Astrocyte (in vitro differentiated cells and primary cell): ENCODE results near the gene TOM1L2. TPM values are rescaled to one million over a fixed set of nuclear protein-coding genes. Genes with fewer than 3 reads are reported as not detected.

Experiments used
- DNase-seq: peaks from one replicate; pipeline ENCODE4 v3.0.0-alpha.2; 2010; ENCODE audit warnings: low read depth
- FAIRE-seq: peaks from 2 replicates; lab custom pipeline; 2011; peaks lifted over from hg19 to GRCh38; lab: Jason Lieb, UNC
- H2AFZ ChIP-seq: 2 replicates; pipeline ENCODE4 v1.6.0; 2012; ENCODE audit warnings: low read depth, low read length, inconsistent platforms
- H3K27ac ChIP-seq: 2 replicates; pipeline ENCODE4 v1.5.1; 2011; ENCODE audit warnings: low read depth, low read length, inconsistent platforms
- H3K27me3 ChIP-seq: 2 replicates; pipeline ENCODE4 v1.6.0; 2011; ENCODE audit warnings: low read length, inconsistent platforms; ENCODE audit not compliant: insufficient read depth
- H3K36me3 ChIP-seq: 2 replicates; pipeline ENCODE4 v1.5.1; 2011; ENCODE audit warnings: low read length, inconsistent platforms; ENCODE audit not compliant: insufficient read depth
- H3K4me1 ChIP-seq: 2 replicates; pipeline ENCODE4 v1.5.1; 2011; ENCODE audit warnings: low read length, inconsistent platforms; ENCODE audit not compliant: insufficient read depth
- H3K4me2 ChIP-seq: 2 replicates; pipeline ENCODE4 v1.6.0; 2012; ENCODE audit warnings: low read length, inconsistent platforms
- H3K4me3 ChIP-seq: 2 replicates; pipeline ENCODE4 v1.5.1; 2011; ENCODE audit warnings: low read depth, mild to moderate bottlenecking, low read length, inconsistent platforms; ENCODE audit not compliant: insufficient read depth
- H3K79me2 ChIP-seq: 2 replicates; pipeline ENCODE4 v1.6.0; 2012; ENCODE audit warnings: mild to moderate bottlenecking, low read length, inconsistent platforms; ENCODE audit not compliant: insufficient read depth
- H3K9ac ChIP-seq: 2 replicates; pipeline ENCODE4 v1.6.0; 2012; ENCODE audit warnings: mild to moderate bottlenecking, low read length, inconsistent platforms
- H3K9me3 ChIP-seq: 2 replicates; pipeline ENCODE4 v1.5.1; 2012; ENCODE audit warnings: low read depth, mild to moderate bottlenecking, low read length, inconsistent platforms; ENCODE audit not compliant: insufficient read depth
- H4K20me1 ChIP-seq: 2 replicates; pipeline ENCODE4 v1.6.0; 2012; ENCODE audit warnings: low read length, inconsistent platforms; ENCODE audit not compliant: insufficient read depth
- H3K27ac Mint-ChIP-seq: one replicate; pipeline ENCODE4 v1.8.0; 2021; ENCODE audit warnings: mild to moderate bottlenecking, mixed read lengths; ENCODE audit not compliant: unreplicated experiment
- H3K27me3 Mint-ChIP-seq: one replicate; pipeline ENCODE4 v1.8.0; 2021; ENCODE audit warnings: low read depth, mixed read lengths; ENCODE audit not compliant: unreplicated experiment
- H3K36me3 Mint-ChIP-seq: one replicate; pipeline ENCODE4 v1.8.0; 2021; ENCODE audit warnings: low read depth, mixed read lengths; ENCODE audit not compliant: unreplicated experiment
- H3K4me1 Mint-ChIP-seq: one replicate; pipeline ENCODE4 v1.8.0; 2021; ENCODE audit warnings: low read depth, mixed read lengths; ENCODE audit not compliant: unreplicated experiment
- H3K4me3 Mint-ChIP-seq: one replicate; pipeline ENCODE4 v1.8.0; 2021; ENCODE audit warnings: mild to moderate bottlenecking, moderate library complexity, mixed read lengths; ENCODE audit not compliant: unreplicated experiment
- H3K9me3 Mint-ChIP-seq: one replicate; pipeline ENCODE4 v1.8.0; 2021; ENCODE audit warnings: mild to moderate bottlenecking, mixed read lengths; ENCODE audit not compliant: unreplicated experiment
- EZH2 ChIP-seq: IDR thresholded peaks from 2 replicates; pipeline ENCODE4 v1.6.1; 2012; ENCODE audit warnings: mild to moderate bottlenecking, low read length, inconsistent platforms; ENCODE audit not compliant: insufficient read depth
- total RNA-seq: library from RNA; stranded (reverse); gene quantifications from 2 replicates; pipeline ENCODE4 v1.2.1, GENCODE V29; 2021
- TF ChIP-seq, protein P1 (sequence below): IDR thresholded peaks from 2 replicates; pipeline ENCODE4 v1.5.1; 2011; ENCODE audit warnings: low read depth, mild to moderate bottlenecking, inconsistent platforms, low read length, moderate library complexity; ENCODE audit not compliant: insufficient read depth

The TOM1L2 gene
- total RNA-seq, 1 donor from 2014 or later, result 54.4 TPM

GRCh38 chr17:17882082-17882581 lies 90.1 kb downstream of the TOM1L2 start:
- no peak overlapping the region for H3K4me3 ChIP-seq
- H2AFZ ChIP-seq, result no peak overlapping the region
- Mint-ChIP-seq H3K4me1 (peaks cover 16% of the 10 kb centered on the region), H3K36me3 (peaks cover 54% of the 10 kb centered on the region), H3K27ac (no peak overlapping the region), H3K27me3 (no peaks in the 10 kb centered on the region), H3K9me3 (no peaks in the 10 kb centered on the region), H3K4me3 (no peak overlapping the region)
- DNase-seq (no peak), FAIRE-seq (no peak)
- H3K27me3 ChIP-seq, result no peaks in the 10 kb centered on the region
- H3K27ac ChIP-seq, result no peak overlapping the region
- H3K4me1 ChIP-seq, result peaks cover 20% of the 10 kb centered on the region
- H4K20me1 ChIP-seq, result peaks cover 29% of the 10 kb centered on the region
- H3K9me3 ChIP-seq, result no peaks in the 10 kb centered on the region
- no peaks in the 10 kb centered on the region for H3K79me2 ChIP-seq
- TF ChIP-seq, protein P1, sequence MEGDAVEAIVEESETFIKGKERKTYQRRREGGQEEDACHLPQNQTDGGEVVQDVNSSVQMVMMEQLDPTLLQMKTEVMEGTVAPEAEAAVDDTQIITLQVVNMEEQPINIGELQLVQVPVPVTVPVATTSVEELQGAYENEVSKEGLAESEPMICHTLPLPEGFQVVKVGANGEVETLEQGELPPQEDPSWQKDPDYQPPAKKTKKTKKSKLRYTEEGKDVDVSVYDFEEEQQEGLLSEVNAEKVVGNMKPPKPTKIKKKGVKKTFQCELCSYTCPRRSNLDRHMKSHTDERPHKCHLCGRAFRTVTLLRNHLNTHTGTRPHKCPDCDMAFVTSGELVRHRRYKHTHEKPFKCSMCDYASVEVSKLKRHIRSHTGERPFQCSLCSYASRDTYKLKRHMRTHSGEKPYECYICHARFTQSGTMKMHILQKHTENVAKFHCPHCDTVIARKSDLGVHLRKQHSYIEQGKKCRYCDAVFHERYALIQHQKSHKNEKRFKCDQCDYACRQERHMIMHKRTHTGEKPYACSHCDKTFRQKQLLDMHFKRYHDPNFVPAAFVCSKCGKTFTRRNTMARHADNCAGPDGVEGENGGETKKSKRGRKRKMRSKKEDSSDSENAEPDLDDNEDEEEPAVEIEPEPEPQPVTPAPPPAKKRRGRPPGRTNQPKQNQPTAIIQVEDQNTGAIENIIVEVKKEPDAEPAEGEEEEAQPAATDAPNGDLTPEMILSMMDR, result no peak
- TF ChIP-seq EZH2, result no peak
- no peak overlapping the region for H3K4me2 ChIP-seq
- H3K36me3 ChIP-seq, result peaks cover 6% of the 10 kb centered on the region
- H3K9ac ChIP-seq, result no peak overlapping the region

DNA sequence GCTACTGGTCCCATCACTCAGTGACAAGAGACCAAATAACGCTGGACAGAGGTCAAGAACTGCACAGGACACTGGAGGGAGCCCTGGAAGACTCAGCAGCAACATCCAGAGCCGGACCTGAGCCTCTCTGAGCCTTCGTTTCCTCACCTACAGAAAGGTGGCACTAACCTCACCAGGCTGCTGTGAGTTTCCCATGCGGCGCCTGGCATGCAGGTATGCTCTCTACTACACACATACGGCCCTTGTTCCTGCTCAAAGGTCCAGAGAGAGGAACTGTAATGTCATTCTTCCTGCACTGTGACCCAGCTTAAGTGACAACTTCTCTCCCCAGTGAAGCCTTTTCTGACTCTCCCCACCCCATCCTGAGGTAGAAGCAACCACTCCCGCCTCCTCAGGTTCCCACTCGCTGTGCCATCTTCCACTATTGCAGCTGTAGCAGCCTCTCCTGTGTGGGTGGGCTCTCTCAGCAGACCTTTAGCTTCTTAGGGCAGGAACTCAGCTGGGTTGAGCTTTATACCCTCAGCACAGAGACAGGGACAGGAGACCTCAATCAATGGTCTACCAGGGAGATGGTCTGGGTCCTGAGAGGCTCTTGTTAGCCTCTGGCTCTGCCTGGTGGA lies 91.5 kb downstream of the TOM1L2 start:
- Histone ChIP-seq H3K9ac (no peak overlapping the region), H3K79me2 (no peaks in the 10 kb centered on the region), H3K4me3 (no peak overlapping the region), H3K27me3 (no peaks in the 10 kb centered on the region), H3K36me3 (peaks cover 6% of the 10 kb centered on the region), H3K9me3 (no peaks in the 10 kb centered on the region), H4K20me1 (peaks cover 29% of the 10 kb centered on the region), H2AFZ (no peak overlapping the region), H3K4me1 (peaks cover 28% of the 10 kb centered on the region), H3K27ac (no peak overlapping the region), H3K4me2 (no peak overlapping the region)
- Mint-ChIP-seq H3K27me3 (no peaks in the 10 kb centered on the region), H3K27ac (no peak overlapping the region), H3K9me3 (peaks cover 1% of the 10 kb centered on the region), H3K4me3 (no peak overlapping the region), H3K36me3 (peaks cover 59% of the 10 kb centered on the region), H3K4me1 (peaks cover 22% of the 10 kb centered on the region)
- no peak for FAIRE-seq
- no peak for TF ChIP-seq EZH2
- TF ChIP-seq, protein P1, result no peak
- DNase-seq, result no peak
